Stimulated activated CD8-positive, alpha-beta memory T cell treated with anti-CD3 and anti-CD28 coated beads, Interleukin-7, amount 100 ng/mL, for 24 hours (primary cell): ENCODE data around the gene UBAP1.
"Not testable (repeated sequence)": the region's sequence is repeated elsewhere in the genome, so short reads cannot be mapped to it uniquely, and the experiment has no call there.

Source experiments
- DNase-seq: peaks from one replicate; pipeline ENCODE4 v3.0.0-alpha.2; 2020; ENCODE audit warnings: low read depth

Gene UBAP1

GRCh38 chr9:34178436-34179212, at the start of gene UBAP1:
TSS of gene UBAP1 (plus strand) at chr9:34179043. CDS start at chr9:34220915, 41,872 bp downstream.
- DNase-seq = peak; percentile 87

- no peak for DNase-seq
Measured at GRCh38 chr9:34131571-34131970, 47.3 kb upstream of the UBAP1 start.

GRCh38 chr9:34133436-34133949, 45.4 kb upstream of the UBAP1 start:
- DNase-seq = no peak

- no peak for DNase-seq
Measured at GRCh38 chr9:34134521-34134920, 44.3 kb upstream of the UBAP1 start.

- not testable (repeated sequence) for DNase-seq
Measured at GRCh38 chr9:34138644-34139043, 40.2 kb upstream of the UBAP1 start.

GRCh38 chr9:34139477-34140146, 39.2 kb upstream of the UBAP1 start:
- DNase-seq = no peak

- no peak for DNase-seq
Measured at GRCh38 chr9:34140853-34141252, 38.0 kb upstream of the UBAP1 start.

GRCh38 chr9:34143116-34143515, 35.7 kb upstream of the UBAP1 start:
- no peak for DNase-seq

GRCh38 chr9:34145165-34145564, 33.7 kb upstream of the UBAP1 start:
- DNase-seq = no peak

GRCh38 chr9:34151398-34151797, 27.4 kb upstream of the UBAP1 start:
- DNase-seq = no peak

GRCh38 chr9:34154057-34154456, 24.8 kb upstream of the UBAP1 start:
- no peak for DNase-seq

GRCh38 chr9:34157318-34157717, 21.5 kb upstream of the UBAP1 start:
- no peak for DNase-seq

GRCh38 chr9:34157898-34158297, 20.9 kb upstream of the UBAP1 start:
- DNase-seq = no peak

- no peak for DNase-seq
Measured at GRCh38 chr9:34158362-34158869, 20.4 kb upstream of the UBAP1 start.

- no peak for DNase-seq
Measured at GRCh38 chr9:34163434-34163833, 15.4 kb upstream of the UBAP1 start.

GRCh38 chr9:34169125-34169524, 9.7 kb upstream of the UBAP1 start:
- no peak for DNase-seq

- DNase-seq = no peak
Measured at GRCh38 chr9:34170237-34170991, 8.4 kb upstream of the UBAP1 start.

GRCh38 chr9:34171753-34172535, 6.9 kb upstream of the UBAP1 start:
- DNase-seq = no peak

GRCh38 chr9:34176089-34176488, 2.8 kb upstream of the UBAP1 start:
- no peak for DNase-seq

- DNase-seq = no peak
Measured at GRCh38 chr9:34177593-34178435, 1.0 kb upstream of the UBAP1 start.
